GM19099 (cell line): ENCODE results near the gene ADRM1.

ENCODE experiments used
- POLR2A ChIP-seq: IDR thresholded peaks from 3 replicates; pipeline ENCODE4 v1.6.1; 2011; ENCODE audit warnings: low read depth; ENCODE audit not compliant: insufficient read length; ENCODE audit errors: extremely low read depth

Gene ADRM1, protein sequence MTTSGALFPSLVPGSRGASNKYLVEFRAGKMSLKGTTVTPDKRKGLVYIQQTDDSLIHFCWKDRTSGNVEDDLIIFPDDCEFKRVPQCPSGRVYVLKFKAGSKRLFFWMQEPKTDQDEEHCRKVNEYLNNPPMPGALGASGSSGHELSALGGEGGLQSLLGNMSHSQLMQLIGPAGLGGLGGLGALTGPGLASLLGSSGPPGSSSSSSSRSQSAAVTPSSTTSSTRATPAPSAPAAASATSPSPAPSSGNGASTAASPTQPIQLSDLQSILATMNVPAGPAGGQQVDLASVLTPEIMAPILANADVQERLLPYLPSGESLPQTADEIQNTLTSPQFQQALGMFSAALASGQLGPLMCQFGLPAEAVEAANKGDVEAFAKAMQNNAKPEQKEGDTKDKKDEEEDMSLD

DNA sequence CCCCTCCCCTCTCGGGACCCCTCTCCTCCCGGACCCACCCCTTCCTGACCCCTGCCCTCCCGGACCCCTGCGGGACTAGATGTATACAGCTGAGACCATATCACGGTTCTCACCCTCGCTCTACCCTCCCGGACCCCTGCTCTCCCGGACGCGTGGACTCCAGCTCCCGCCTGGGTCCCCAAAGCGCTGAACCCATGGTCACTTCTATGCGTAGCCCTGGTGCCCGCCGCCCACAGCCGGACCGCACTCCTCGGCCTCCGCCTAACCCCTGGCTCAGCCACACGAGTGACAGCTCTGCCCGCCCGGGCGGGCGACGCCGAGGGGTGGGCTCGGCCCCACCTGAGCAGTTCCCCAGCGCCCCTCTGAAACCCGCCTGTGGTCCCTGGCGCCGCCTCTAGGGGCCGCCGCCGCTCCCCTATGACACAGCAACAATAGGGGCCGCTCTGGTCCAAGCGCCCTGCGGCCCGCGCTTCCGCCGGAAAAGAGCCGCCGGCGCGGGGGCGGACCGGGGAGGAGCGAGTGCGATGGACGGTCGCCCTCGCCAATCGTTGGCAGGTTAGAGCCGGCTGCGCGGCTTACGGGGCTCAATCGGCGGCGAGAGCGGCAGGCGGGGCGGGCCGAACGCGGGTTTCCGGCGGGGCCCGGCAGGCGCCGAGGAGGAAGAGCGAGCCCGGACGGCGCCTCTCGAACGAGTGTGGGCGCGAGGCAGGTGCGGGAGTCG is at the start of gene ADRM1:
TSS of gene ADRM1 (plus strand) at position 657 of the 721 bp plus-strand sequence. CDS start 572 bp downstream, outside the sequence.
- peak; percentile 91 for TF ChIP-seq POLR2A

DNA sequence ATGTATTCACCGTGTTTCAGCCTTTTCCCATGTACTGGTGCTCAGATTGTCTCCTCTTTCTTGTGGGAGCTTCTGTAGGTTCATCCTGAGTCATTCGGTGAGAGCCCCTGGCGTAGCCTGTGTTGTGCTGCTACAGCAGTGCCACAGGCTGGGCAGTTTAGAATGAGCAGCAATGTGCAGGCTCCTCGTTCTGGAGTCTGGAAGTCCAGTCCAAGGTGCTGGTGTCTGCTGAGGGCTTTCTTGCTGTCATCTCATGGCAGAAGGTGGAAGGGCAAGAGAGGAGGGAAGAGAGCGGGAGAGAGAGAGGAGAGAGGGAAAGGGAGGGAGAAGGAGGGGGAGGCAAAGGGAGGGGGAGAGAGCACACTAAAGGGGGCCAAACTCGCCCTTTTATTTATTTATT is 49.4 kb upstream of the ADRM1 start:
- TF ChIP-seq POLR2A, result no peak

DNA sequence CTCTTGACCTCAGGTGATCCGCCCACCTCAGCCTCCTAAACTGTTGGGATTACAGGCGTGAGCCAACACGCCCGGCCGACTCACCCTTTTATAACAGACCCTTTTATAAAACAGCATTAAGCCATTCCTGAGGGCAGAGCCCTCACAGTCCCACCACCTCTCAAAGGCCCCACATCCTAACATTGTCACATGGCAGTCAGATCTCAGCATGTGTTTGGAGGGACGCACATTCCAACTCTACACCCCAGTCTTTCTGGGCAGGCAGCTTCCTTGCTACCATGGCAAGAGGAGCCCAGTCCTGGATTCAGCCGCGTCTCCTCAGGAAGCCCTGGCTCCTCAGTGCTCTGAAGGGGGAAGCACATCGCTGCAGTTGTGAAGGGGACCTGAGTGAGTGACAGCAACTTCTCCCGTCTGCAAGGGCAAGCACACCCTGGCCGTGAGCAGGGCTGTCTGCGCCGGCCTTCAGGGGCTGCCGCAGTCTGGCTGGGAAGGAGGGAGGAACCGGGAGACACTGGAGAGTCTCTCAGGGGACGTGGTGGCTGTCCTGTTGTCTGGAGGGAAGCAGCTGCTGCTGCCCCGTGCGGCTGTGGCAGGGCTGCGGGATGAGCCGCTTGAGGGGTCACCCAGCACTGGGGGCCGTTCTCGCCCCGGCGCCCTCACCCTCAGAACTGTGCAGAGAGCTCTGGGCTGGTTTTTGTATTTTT is 48.6 kb upstream of the ADRM1 start:
- no peak for TF ChIP-seq POLR2A

DNA sequence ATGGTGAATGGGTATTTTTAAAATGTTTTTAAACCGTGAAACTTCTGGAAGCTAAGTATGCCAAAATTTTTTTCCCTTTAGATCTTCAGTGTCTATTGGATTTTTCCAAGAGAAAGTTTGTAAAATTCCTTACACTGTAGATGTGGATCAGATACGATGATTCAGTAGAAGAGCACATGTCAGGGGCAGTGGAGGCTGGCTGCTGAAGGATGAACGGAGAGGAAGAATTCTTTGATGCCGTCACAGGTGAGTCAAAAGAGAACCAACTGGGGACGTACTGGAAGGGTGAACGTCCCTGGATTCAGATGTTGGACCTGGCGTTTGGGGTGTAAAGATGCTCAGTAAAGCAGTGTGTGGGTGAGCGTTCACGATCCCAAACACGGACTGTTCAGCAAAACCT is 46.8 kb upstream of the ADRM1 start:
- TF ChIP-seq POLR2A, result no peak

DNA sequence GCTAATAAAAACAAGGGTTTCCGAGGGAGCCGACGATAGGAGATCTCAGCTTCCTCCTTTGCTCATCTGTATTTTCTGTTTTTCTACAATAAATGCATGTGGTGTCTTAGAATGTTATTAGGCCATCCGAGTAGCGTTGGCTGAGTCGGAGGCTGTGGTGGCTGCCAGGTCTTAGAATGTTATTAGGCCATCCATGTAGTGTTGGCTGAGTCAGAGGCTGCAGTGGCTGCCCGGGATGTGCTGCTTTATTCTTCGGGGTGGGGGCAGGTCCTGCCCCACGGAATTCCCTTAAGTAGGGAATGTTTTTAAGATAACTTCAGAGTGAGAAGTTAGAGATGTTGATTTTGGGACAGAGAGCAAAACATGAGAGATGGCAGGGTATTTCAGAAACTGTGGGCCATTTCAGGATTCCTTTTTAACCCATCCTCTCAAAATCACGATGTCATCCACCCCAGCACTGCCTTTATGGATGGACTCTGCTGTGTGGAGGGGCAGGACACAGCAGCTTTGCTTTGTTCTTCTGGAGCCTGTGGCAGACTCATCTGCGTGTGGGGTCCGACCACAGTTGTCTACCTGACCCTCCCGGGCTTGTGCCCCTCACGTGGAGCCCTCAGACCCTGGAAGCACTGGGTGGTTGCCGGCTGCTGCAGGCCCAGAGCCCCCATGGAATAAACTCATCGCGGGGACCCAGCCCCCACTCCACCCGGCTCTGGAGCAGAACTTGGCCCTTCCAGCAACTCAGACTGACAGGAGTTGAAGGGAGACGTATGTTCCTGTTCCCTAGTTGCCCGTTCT is 44.1 kb upstream of the ADRM1 start:
- TF ChIP-seq POLR2A, result no peak

DNA sequence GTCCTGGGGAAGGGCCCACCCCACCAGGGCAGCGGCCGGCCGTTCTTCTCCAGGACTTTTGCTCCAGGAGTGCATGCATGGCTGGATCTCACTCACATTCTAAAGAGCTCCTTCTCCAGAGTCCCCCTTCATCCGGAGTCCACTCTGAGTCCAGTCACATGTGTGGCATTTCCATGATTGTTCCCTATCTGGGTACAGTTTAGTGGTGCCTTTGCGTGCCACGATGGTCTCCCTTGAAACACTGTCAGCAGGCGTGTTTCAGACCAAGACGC is 43.6 kb upstream of the ADRM1 start:
- no peak for TF ChIP-seq POLR2A

DNA sequence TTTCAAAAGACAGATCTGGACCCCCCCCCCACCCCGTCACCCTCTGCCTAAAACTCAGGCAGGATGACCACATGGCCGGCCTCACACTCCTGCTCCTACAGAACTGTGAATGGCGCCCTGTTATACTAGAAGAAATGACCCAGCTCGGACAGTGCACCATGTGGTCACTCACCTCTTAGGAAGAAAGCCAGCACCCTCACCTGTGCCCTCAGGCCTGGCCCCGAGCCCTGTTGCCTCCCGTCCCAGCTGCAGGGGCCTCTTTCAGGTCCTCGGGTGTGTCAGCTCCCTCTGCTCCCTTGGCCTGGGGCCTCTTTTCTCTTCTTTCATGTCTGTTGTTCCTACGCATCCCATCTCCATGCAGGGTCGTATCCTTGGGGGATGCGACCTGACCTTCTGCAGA is 40.7 kb upstream of the ADRM1 start:
- TF ChIP-seq POLR2A, result no peak

DNA sequence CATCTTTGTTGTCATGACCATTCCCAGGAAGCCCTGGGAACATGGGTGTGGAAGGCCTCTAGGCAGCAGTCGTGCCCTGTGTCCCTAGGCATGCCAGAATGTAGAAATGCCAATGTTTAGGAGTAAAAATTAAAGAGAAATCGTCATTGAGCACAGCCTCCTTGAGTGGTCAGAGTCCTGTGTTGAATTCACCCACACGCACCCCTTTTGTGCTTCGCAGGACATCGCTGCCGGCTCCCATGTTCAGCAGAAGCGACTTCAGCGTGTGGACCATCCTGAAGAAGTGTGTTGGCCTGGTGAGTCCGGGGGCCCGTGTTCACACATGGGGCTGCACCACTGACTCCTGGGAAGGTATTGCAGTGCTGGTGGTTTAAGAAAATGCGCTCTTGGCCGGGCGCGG is 39.4 kb upstream of the ADRM1 start:
- TF ChIP-seq POLR2A, result no peak

DNA sequence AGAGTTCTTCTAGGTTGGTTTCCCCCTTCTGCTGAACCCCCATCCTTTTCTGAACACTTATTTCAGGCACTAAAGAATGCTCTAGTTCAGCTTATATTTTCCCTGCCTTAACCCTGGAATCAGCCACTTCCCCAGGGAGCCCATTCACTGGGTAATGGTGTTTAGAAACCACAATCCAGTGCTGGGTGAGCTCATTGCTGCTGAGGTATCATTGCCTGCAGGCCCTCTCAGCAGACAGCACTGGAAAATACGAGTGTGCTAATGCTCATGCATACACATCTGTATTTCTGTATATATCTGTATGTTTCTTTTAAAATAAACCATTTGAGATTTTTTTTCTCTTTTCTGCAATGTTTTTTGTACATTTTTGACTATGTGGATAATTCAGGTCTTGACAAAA is 37.4 kb upstream of the ADRM1 start:
- TF ChIP-seq POLR2A, result no peak

DNA sequence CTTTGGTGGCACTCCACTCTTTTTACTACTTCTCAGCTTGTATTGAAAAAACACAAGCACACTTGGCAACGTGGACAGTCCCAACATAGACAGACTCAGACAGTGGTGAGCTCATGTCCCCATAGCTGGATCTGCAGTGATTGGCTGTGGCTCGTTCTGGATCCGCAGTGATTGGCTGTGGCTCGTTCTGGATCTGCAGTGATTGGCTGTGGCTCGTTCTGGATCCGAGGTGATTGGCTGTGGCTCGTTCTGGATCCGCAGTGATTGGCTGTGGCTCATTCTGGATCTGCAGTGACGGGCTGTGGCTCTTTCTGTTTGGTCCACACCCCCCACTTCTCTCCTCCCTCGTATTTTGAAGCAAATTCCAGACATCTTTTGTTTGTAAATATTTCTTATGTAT is 36.5 kb upstream of the ADRM1 start:
- no peak for TF ChIP-seq POLR2A

DNA sequence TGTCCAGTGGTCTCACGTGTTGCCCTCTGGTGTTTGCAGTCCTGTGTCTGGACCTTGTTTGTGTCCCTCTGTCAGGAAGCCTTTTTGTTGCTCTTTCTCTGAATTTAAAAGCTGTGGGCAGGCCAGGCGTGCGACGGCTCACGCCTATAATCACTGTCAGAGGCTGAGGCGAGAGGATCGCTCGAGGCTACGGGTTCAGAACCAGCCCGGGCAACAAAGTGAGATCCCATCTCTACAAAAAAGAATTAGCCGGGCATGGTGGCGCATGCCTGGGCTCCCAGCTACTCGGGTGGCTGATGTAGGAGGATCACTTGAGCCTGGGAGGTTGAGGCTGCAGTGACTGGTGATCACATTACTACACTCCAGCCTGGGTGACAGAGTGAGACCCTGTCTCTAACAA is 35.9 kb upstream of the ADRM1 start:
- no peak for TF ChIP-seq POLR2A

DNA sequence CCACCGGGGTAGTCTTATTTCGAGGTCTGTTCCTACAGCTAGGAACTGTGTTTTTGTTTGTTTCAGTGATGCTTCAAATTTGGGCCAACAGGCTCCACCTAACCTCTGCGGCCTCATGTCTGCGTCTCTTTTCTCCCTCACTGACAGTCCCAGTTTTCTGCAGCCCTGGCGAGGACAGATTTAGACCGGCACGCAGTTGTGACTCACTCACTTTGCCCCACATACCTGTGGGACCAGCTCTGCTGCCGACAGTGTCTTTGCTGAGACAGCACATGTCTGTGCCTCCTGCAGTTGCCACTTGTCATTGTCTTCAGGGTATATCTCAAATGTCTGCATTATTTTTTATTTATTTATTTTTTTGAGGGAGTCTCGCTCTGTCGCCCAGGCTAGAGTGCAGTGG is 35.3 kb upstream of the ADRM1 start:
- TF ChIP-seq POLR2A, result no peak

DNA sequence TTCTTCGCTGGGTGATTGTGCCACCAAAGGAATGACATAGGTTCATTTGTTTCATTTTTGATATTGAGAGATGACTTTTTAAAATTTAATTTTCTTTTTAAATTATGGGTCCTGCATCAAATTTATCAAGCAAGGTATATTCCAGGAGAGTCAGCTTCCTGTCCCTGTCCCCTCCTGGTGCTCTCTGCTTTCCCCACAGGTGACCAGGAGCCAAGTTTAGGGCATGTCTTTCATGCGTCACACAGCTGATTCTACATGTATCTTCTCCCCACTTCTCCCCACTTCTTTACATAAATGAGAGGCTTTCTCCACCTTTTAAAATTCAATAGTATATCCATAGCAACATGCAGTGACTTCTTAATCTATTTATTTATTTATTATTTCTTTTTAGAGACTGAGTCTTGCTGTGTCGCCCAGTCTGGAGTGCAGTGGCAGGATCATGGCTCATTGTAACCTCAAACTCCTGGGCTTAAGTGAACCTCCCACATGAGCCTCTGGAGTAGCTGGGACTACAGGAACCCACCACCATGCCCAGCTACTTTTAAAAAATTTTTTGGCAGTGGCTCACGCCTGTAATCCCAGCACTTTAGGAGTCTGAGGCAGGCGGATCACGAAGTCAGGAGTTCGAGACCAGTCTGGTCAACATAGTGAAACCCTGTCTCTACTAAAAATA is 34.4 kb upstream of the ADRM1 start:
- TF ChIP-seq POLR2A, result no peak

DNA sequence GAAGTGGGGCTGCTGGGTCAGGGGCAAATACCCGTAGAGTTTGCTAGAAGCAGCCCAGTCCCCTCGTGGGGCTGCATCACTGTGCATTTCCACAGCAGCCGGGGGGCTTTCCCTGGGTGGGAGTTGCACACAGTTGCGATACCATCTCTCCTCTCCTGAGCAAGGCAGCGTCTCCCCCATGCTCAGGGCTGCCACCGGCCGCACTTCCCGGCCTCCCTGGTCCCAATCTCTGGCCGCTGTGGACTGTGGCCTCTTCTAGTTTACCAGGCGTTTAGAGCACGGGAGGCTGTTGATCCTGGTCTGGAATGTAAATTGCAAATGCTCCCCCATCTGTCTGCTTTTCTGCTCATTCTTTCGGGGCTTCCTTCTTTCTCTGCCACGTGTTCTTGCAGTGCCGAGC is 33.4 kb upstream of the ADRM1 start:
- no peak for TF ChIP-seq POLR2A

DNA sequence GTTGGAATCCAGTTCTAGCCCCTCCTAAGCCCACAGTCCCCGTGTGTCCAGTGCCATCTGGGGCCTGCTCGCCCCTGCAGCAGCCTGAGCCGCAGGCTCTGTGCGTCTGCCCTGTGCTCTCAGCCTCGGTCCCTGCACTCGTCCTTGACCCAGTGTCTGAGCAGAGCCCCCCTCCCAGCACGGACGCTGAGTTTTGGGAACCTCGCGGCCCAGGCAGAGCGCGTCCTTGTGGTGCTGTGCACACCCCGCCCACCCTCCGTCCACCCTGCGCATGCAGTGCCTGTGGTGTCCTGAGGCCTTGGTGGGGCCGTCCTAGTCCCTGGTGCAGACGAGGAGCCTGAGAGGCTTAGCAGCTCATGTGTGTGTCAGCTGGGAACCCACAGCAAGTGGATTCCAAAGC is 32.9 kb upstream of the ADRM1 start:
- TF ChIP-seq POLR2A, result no peak
